ENCODE data around the gene KLHL14. TPM values are rescaled to one million over a fixed set of nuclear protein-coding genes. Genes with fewer than 3 reads are reported as not detected.
A peak's percentile ranks its signal among the peaks of the same experiment; 100 is the strongest.

KLHL14 gene
- total and polyA plus RNA-seq, 2 experiments from 2014 or later: 0.44 to 1.9 TPM

DNA sequence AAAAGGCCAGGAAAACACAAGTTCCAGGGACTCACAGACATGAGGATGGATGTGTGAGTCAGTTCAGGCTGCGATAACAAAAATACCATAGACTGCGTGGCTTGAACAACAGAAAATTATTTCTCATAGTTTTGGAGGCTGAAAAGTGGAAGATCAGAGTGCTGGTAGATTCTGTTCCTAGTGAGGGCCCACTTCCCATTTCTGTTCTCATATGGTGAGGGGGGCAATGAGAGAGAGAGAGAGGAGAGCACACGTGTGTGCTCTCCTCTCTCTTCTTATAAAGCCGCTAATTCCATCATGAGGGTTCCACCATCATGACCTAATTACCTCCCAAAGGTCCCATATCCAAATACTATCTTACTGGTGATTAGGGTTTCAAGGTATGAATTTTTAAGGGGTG is 23.0 kb downstream of the KLHL14 start (continued):
- TF ChIP-seq ZNF462 (CRISPR knock-in tag; IDR thresholded peaks at IDR 0.05): no peak
- TF ChIP-seq JUNB (IDR thresholded peaks at IDR 0.05; ENCODE audit: unreplicated experiment): no peak

- H2AFZ ChIP-seq: peak overlapping the region; percentile 75
- no peak overlapping the region for H3K27ac ChIP-seq (ENCODE audit: low read depth)
- H3K4me1 Mint-ChIP-seq: peaks cover 34% of the 10 kb centered on the region
- no peaks in the 10 kb centered on the region for H3K9me2 ChIP-seq (ENCODE audit: insufficient read depth)
- ATAC-seq: peak; percentile 86
- H3K79me2 ChIP-seq (replicated peaks; ENCODE audit: insufficient read depth): no peaks in the 10 kb centered on the region
- DNase-seq (ENCODE audit: low spot score): peak; percentile 32
- H3K4me2 ChIP-seq: no peak overlapping the region; the same call in 1 of the 2 replicates
- peak overlapping the region; percentile 76 for H3K27ac Mint-ChIP-seq
- peaks cover 23% of the 10 kb centered on the region for H3K4me1 ChIP-seq (ENCODE audit: insufficient read depth)
- H3K9me3 Mint-ChIP-seq: no peaks in the 10 kb centered on the region
- no peak overlapping the region for H3K4me3 ChIP-seq
- peak in 1 of 2 experiments; percentile 12; a peak in 1 of 4 replicates for TF ChIP-seq CTCF (conservative IDR thresholded peaks at IDR 0.05; ENCODE audit: low read depth in 2 of 2)
- no peak for TF ChIP-seq ZNF331 (CRISPR knock-in tag; IDR thresholded peaks at IDR 0.05; ENCODE audit: low read depth)
- no peak for TF ChIP-seq EZH2phosphoT487 (IDR thresholded peaks at IDR 0.05; ENCODE audit: unreplicated experiment)
- H3K36me3 Mint-ChIP-seq (ENCODE audit: low read depth): no peaks in the 10 kb centered on the region
- H3K27me3 Mint-ChIP-seq (ENCODE audit: insufficient read depth, low read depth, poor library complexity): no peaks in the 10 kb centered on the region
- no peaks in the 10 kb centered on the region for H3F3A ChIP-seq (replicated peaks; ENCODE audit: low read depth)
- H3K27me3 ChIP-seq (ENCODE audit: insufficient read depth): no peaks in the 10 kb centered on the region
- H3K36me3 ChIP-seq (ENCODE audit: insufficient read depth): no peaks in the 10 kb centered on the region
- H3K4me3 Mint-ChIP-seq: no peak overlapping the region
- H4K20me1 ChIP-seq (replicated peaks; ENCODE audit: insufficient read depth): no peaks in the 10 kb centered on the region
Measured at GRCh38 chr18:32742579-32742978, 30.2 kb downstream of the KLHL14 start.

All from GM23338 (cell line).